Inflammatory macrophage treated with lipopolysaccharide for 4 hours (primary cell): ENCODE measurements around the gene SV2A.
A peak's percentile ranks its signal among the peaks of the same experiment; 100 is the strongest.
"Not testable (repeated sequence)": the region's sequence is repeated elsewhere in the genome, so short reads cannot be mapped to it uniquely, and the experiment has no call there.

Experiments used
- DNase-seq: peaks from one replicate; pipeline ENCODE4 v3.0.0-alpha.2; 2020

SV2A gene

GRCh38 chr1:149885339-149886120 lies 32.1 kb downstream of the SV2A start:
- peak; percentile 90 for DNase-seq

- peak; percentile 86 for DNase-seq
These were observed 33.0 kb downstream of the SV2A start for GRCh38 chr1:149884433-149885338.

GRCh38 chr1:149883598-149884247 lies 33.9 kb downstream of the SV2A start:
- DNase-seq: no peak

- DNase-seq: no peak
These were observed 35.8 kb downstream of the SV2A start for GRCh38 chr1:149881876-149882275.

- no peak for DNase-seq
These were observed 38.1 kb downstream of the SV2A start for GRCh38 chr1:149879556-149879955.

GRCh38 chr1:149877211-149877946 lies 40.3 kb downstream of the SV2A start:
- no peak for DNase-seq

GRCh38 chr1:149873060-149873459 lies 44.6 kb downstream of the SV2A start:
- DNase-seq: not testable (repeated sequence)

GRCh38 chr1:149866887-149867286 lies 50.8 kb downstream of the SV2A start:
- not testable (repeated sequence) for DNase-seq

GRCh38 chr1:149861497-149862054 lies 56.1 kb downstream of the SV2A start:
- DNase-seq: not testable (repeated sequence)

GRCh38 chr1:149860684-149861496 lies 56.8 kb downstream of the SV2A start:
- DNase-seq: not testable (repeated sequence)

GRCh38 chr1:149860271-149860670 lies 57.4 kb downstream of the SV2A start:
- DNase-seq: not testable (repeated sequence)
